SK-N-SH (cell line): Measurements from ENCODE around the gene GIMAP2. TPM values are rescaled to one million over a fixed set of nuclear protein-coding genes. Genes with fewer than 3 reads are reported as not detected.

Source experiments
- CTCF ChIA-PET: fragments of 300-600, 350-600 bp; formaldehyde crosslinking; extraction: SDS; loops from one replicate; lab custom pipeline; 2021; lab: Yijun Ruan, JAX
- POLR2A ChIA-PET: fragments of 350-600 bp; sonication (Branson Sonifier 250); formaldehyde crosslinking; extraction: SDS; loops from one replicate; lab custom pipeline; 2020; ENCODE audit warnings: antibody characterized with exemption, inconsistent platforms; lab: Yijun Ruan, JAX
- DNase-seq: peaks from one replicate; pipeline ENCODE4 v3.0.0; 2012
- H2AFZ ChIP-seq: fragments of 200-600 bp; sonication (generic); 2 replicates; pipeline ENCODE4 v1.8.1; 2016; ENCODE audit warnings: antibody characterized with exemption, mild to moderate bottlenecking, low read depth
- H3F3A ChIP-seq: fragments of 200-600 bp; sonication (generic); replicated peaks from 2 replicates; pipeline ENCODE3; 2016; ENCODE audit warnings: antibody characterized with exemption, mild to moderate bottlenecking; ENCODE audit not compliant: insufficient read depth
- H3K27ac ChIP-seq, 2 experiments: fragments of 200-500 bp in 1 of 2; fragments of 200-600 bp in 1 of 2; sonication (Bioruptor generic) in 1 of 2; sonication (generic), shearing (Covaris generic) in 1 of 2; 2 replicates each; pipeline versions ENCODE4 v1.5.1 to v1.6.1; 2014 to 2016; ENCODE audit warnings: low read depth in 2 of 2, inconsistent platforms in 1 of 2, low read length in 1 of 2, mild to moderate bottlenecking in 1 of 2, mixed read lengths in 1 of 2
- H3K27me3 ChIP-seq: fragments of 200-600 bp; sonication (generic), shearing (Covaris generic); 2 replicates; pipeline ENCODE4 v1.6.1; 2016; ENCODE audit warnings: mixed run types; ENCODE audit not compliant: insufficient read depth
- H3K36me3 ChIP-seq, 2 experiments: fragments of 200-500 bp in 1 of 2; fragments of 200-600 bp in 1 of 2; sonication (Bioruptor generic) in 1 of 2; sonication (generic) in 1 of 2; replicated peaks in 1 of 2; 2 replicates each; pipeline versions ENCODE3 to v1.5.1; 2014 to 2016; ENCODE audit warnings: low read length in 1 of 2, mild to moderate bottlenecking in 1 of 2; ENCODE audit not compliant: insufficient read depth in 2 of 2, control insufficient read depth in 1 of 2
- H3K4me1 ChIP-seq, 2 experiments: fragments of 200-500 bp in 1 of 2; fragments of 200-600 bp in 1 of 2; sonication (Bioruptor generic) in 1 of 2; sonication (generic), shearing (Covaris generic) in 1 of 2; 2 replicates each; pipeline versions ENCODE4 v1.5.1 to v1.6.1; 2014 to 2016; ENCODE audit warnings: low read depth in 1 of 2, low read length in 1 of 2, mixed run types in 1 of 2; ENCODE audit not compliant: insufficient read depth in 2 of 2, control insufficient read depth in 1 of 2
- H3K4me2 ChIP-seq: fragments of 200-600 bp; sonication (generic), shearing (Covaris generic); 2 replicates; pipeline ENCODE4 v1.6.1; 2017; ENCODE audit warnings: mixed run types
- H3K4me3 ChIP-seq, 2 experiments: fragments of 200-500 bp in 1 of 2; fragments of 200-600 bp in 1 of 2; sonication (Bioruptor generic) in 1 of 2; sonication (generic), shearing (Covaris generic) in 1 of 2; 2 replicates each; pipeline versions ENCODE4 v1.5.1 to v1.8.1; 2014 to 2016; ENCODE audit warnings: low read depth in 2 of 2, inconsistent platforms in 1 of 2, low read length in 1 of 2, mild to moderate bottlenecking in 1 of 2, mixed read lengths in 1 of 2, moderate library complexity in 1 of 2
- H3K79me2 ChIP-seq: fragments of 200-600 bp; sonication (generic); 2 replicates; pipeline ENCODE4 v1.8.1; 2017; ENCODE audit warnings: mild to moderate bottlenecking; ENCODE audit not compliant: insufficient read depth
- H3K9ac ChIP-seq: fragments of 200-600 bp; sonication (generic); 2 replicates; pipeline ENCODE4 v1.6.1; 2017; ENCODE audit warnings: mixed run types
- H3K9me2 ChIP-seq: fragments of 200-600 bp; sonication (generic); 2 replicates; pipeline ENCODE4 v1.6.1; 2017; ENCODE audit warnings: mixed run types
- H3K9me3 ChIP-seq: fragments of 200-600 bp; sonication (generic); 2 replicates; pipeline ENCODE4 v1.6.1; 2017; ENCODE audit warnings: mixed run types, mild to moderate bottlenecking, moderate library complexity
- H4K20me1 ChIP-seq: fragments of 200-600 bp; sonication (generic); 2 replicates; pipeline ENCODE4 v1.6.1; 2017; ENCODE audit warnings: mild to moderate bottlenecking, mixed run types; ENCODE audit not compliant: insufficient read depth
- EP300 ChIP-seq, 2 experiments: IDR thresholded peaks; 2 replicates each; pipeline versions ENCODE4 v1.4.0 to v1.6.1; 2012; ENCODE audit warnings: borderline replicate concordance in 1 of 2, low read depth in 1 of 2, low read length in 1 of 2
- EZH2phosphoT487 ChIP-seq: fragments of 200-600 bp; sonication (generic); IDR thresholded peaks from 2 replicates; pipeline ENCODE4 v1.6.1; 2017; ENCODE audit warnings: low read depth, mixed run types, mild to moderate bottlenecking, antibody characterized with exemption, moderate library complexity, borderline replicate concordance
- FOXJ3 ChIP-seq: sonication (generic); formaldehyde crosslinking; IDR thresholded peaks from 2 replicates; pipeline ENCODE4 v1.5.1; 2020; ENCODE audit warnings: mild to moderate bottlenecking, missing genetic modification reagents
- MEF2A ChIP-seq: IDR thresholded peaks from 2 replicates; pipeline ENCODE4 v1.4.0; 2012; ENCODE audit warnings: low read depth, borderline replicate concordance
- NRF1 ChIP-seq: IDR thresholded peaks from 2 replicates; pipeline ENCODE4 v1.6.1; 2012; ENCODE audit warnings: low read depth, mild to moderate bottlenecking, low read length
- POLR2AphosphoS5 ChIP-seq: IDR thresholded peaks from 2 replicates; pipeline ENCODE4 v1.6.1; 2012; ENCODE audit warnings: low read depth, low read length
- RCOR1 ChIP-seq: fragments of 150-350 bp; IDR thresholded peaks from 2 replicates; pipeline ENCODE4 v1.6.1; 2017; ENCODE audit warnings: antibody characterized with exemption, low read length
- RFX5 ChIP-seq: IDR thresholded peaks from 2 replicates; pipeline ENCODE4 v1.6.1; 2012; ENCODE audit warnings: mild to moderate bottlenecking, improper control_type of control experiment, low read length
- SIN3A ChIP-seq: IDR thresholded peaks from 2 replicates; pipeline ENCODE4 v1.6.1; 2012; ENCODE audit warnings: low read depth, mild to moderate bottlenecking, low read length, moderate library complexity, borderline replicate concordance
- TCF12 ChIP-seq: IDR thresholded peaks from 2 replicates; pipeline ENCODE4 v1.4.0; 2012
- YY1 ChIP-seq: IDR thresholded peaks from 2 replicates; pipeline ENCODE4 v1.4.0; 2012; ENCODE audit warnings: low read depth, mild to moderate bottlenecking
- WGBS: methylation state at CpG from one replicate; pipeline ENCODE4 v1.1.6; 2017; ENCODE audit warnings: low lambda C conversion rate; 5-methylcytosine and 5-hydroxymethylcytosine counted together
- polyA plus RNA-seq, 3 experiments: library from polyadenylated mRNA; depleted of rRNA; stranded (reverse); fragments of >200 nt; gene quantifications; 2 replicates each; pipeline ENCODE4 v1.2.3, GENCODE V29; 2012
- TF ChIP-seq, protein P1 (sequence below): IDR thresholded peaks from 2 replicates; pipeline ENCODE4 v1.4.0; 2012; ENCODE audit warnings: low read depth, borderline replicate concordance
- TF ChIP-seq, protein P2 (sequence below): fragments of 150-350 bp; IDR thresholded peaks from 2 replicates; pipeline ENCODE4 v1.6.1; 2017; ENCODE audit warnings: antibody characterized with exemption, low read length, low read depth, borderline replicate concordance

The GIMAP2 gene
- polyA plus RNA-seq, 1 of the 3 experiments (the other 2 are of a cell fraction), result 4.1 TPM

DNA sequence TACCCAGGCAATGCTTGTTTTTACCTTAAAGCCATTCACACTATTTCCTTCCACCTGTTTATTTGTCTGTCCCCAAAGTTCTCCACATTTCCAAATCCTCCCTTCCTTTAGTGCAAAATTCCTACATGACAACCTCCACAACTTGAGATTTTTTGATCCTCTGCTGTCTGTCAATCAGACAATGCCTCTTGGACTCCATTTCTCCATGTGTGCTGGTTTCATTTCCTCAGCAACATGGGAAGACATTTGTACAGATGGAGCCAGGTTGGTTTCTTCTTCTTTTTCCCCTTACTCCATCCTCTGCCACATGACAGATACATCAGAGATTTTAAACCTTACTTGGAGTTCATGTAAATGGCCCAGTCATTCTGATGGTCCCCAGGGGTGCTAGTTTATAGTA lies 19.1 kb upstream of the GIMAP2 start:
- TF ChIP-seq TCF12 (no peak), POLR2AphosphoS5 (no peak), MEF2A (no peak), EP300 (IDR thresholded peaks at IDR 0.05; ENCODE audit: borderline replicate concordance in 1 of 2, low read depth in 1 of 2, low read length in 1 of 2) (no peak), EZH2phosphoT487 (no peak)
- H3K79me2 ChIP-seq, result no peaks in the 10 kb centered on the region
- H3K4me3 ChIP-seq, result no peak overlapping the region
- H3K27ac ChIP-seq, result no peak overlapping the region
- H2AFZ ChIP-seq, result no peak overlapping the region
- no peaks in the 10 kb centered on the region for H4K20me1 ChIP-seq
- no peaks in the 10 kb centered on the region for H3K9me2 ChIP-seq
- no peaks in the 10 kb centered on the region for H3F3A ChIP-seq
- no peak overlapping the region for H3K4me2 ChIP-seq
- no peaks in the 10 kb centered on the region for H3K4me1 ChIP-seq
- no peaks in the 10 kb centered on the region for H3K36me3 ChIP-seq
- CTCF ChIA-PET, result no interaction called here
- POLR2A ChIA-PET, result no interaction called here
- no peaks in the 10 kb centered on the region; the same call in 1 of the 2 replicates for H3K27me3 ChIP-seq
- no peak overlapping the region for H3K9ac ChIP-seq
- H3K9me3 ChIP-seq, result no peaks in the 10 kb centered on the region
- no peak for DNase-seq

DNA sequence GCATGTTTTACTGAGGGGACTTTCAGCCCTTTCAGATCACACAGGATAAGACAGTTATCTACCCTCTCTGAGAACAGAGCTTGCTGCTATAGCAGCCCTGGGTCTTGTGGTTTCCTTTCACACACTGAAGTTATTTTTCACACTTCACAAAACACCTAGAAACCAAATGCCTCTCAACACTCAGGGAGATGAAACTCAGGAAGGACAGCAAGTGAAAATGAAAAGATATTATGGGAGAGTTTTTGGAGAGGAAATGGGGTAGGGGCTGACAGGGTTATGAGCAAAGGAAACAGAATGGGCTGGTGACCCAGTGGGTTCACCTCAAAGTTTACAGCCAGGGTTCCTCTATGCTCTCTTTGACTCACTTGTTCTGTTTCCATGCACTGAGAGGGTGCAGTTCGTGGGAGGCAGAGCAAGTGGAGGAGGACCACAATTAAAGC lies 17.0 kb upstream of the GIMAP2 start:
- no peaks in the 10 kb centered on the region for H3K36me3 ChIP-seq
- ChIA-PET POLR2A (no interaction called here), CTCF (no interaction called here)
- H3K27me3 ChIP-seq, result no peaks in the 10 kb centered on the region; the same call in 1 of the 2 replicates
- no peaks in the 10 kb centered on the region for H3K79me2 ChIP-seq
- no peak overlapping the region for H3K9ac ChIP-seq
- no peaks in the 10 kb centered on the region for H4K20me1 ChIP-seq
- no peak overlapping the region for H2AFZ ChIP-seq
- no peak overlapping the region for H3K4me2 ChIP-seq
- H3K4me3 ChIP-seq, result no peak overlapping the region
- no peaks in the 10 kb centered on the region for H3K4me1 ChIP-seq
- no peak overlapping the region for H3K27ac ChIP-seq
- DNase-seq, result no peak
- no peaks in the 10 kb centered on the region for H3K9me3 ChIP-seq
- 0% methylated on average over 1 of the region's 1 CpG for WGBS
- H3F3A ChIP-seq, result no peaks in the 10 kb centered on the region
- TF ChIP-seq YY1 (no peak), NRF1 (no peak), FOXJ3 (no peak), EZH2phosphoT487 (no peak), RFX5 (no peak), RCOR1 (no peak), SIN3A (no peak)
- TF ChIP-seq, protein P1, sequence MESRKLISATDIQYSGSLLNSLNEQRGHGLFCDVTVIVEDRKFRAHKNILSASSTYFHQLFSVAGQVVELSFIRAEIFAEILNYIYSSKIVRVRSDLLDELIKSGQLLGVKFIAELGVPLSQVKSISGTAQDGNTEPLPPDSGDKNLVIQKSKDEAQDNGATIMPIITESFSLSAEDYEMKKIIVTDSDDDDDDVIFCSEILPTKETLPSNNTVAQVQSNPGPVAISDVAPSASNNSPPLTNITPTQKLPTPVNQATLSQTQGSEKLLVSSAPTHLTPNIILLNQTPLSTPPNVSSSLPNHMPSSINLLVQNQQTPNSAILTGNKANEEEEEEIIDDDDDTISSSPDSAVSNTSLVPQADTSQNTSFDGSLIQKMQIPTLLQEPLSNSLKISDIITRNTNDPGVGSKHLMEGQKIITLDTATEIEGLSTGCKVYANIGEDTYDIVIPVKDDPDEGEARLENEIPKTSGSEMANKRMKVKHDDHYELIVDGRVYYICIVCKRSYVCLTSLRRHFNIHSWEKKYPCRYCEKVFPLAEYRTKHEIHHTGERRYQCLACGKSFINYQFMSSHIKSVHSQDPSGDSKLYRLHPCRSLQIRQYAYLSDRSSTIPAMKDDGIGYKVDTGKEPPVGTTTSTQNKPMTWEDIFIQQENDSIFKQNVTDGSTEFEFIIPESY, result no peak
- TF ChIP-seq, protein P2, sequence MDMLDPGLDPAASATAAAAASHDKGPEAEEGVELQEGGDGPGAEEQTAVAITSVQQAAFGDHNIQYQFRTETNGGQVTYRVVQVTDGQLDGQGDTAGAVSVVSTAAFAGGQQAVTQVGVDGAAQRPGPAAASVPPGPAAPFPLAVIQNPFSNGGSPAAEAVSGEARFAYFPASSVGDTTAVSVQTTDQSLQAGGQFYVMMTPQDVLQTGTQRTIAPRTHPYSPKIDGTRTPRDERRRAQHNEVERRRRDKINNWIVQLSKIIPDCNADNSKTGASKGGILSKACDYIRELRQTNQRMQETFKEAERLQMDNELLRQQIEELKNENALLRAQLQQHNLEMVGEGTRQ, result no peak
- no peaks in the 10 kb centered on the region for H3K9me2 ChIP-seq
